Lung (tissue), 10 donors: Measurements from ENCODE around the gene ABCC6. TPM values are rescaled to one million over a fixed set of nuclear protein-coding genes. Genes with fewer than 3 reads are reported as not detected.
"Not testable (repeated sequence)": the region's sequence is repeated elsewhere in the genome, so short reads cannot be mapped to it uniquely, and the experiment has no call there.

Source experiments
- ATAC-seq: fragments of 200-7000 bp; cut with Tn5 transposase; one replicate; pipeline ENCODE4 v1.9.1; 2020; ENCODE audit warnings: moderate number of reproducible peaks; ENCODE audit not compliant: insufficient read depth, low FRiP score
- DNase-seq, 3 donors: peaks; one replicate each; pipeline ENCODE4 v3.0.0-alpha.2; 2013 to 2017
- H3K27ac ChIP-seq, 2 donors: one replicate each; pipeline ENCODE4 v1.5.1; 2013; ENCODE audit warnings: mild to moderate bottlenecking in 2 of 2, moderate library complexity in 2 of 2, control low read depth in 1 of 2, inconsistent platforms in 1 of 2, low read depth in 1 of 2, low read length in 1 of 2
- H3K27me3 ChIP-seq, 3 donors: one replicate each; pipeline ENCODE4 v1.5.1; 2013; ENCODE audit warnings: low read length in 2 of 3; ENCODE audit not compliant: control insufficient read depth in 3 of 3, insufficient read depth in 3 of 3
- H3K36me3 ChIP-seq, 4 donors: one replicate each; pipeline ENCODE4 v1.5.1; 2013; ENCODE audit warnings: low read length in 4 of 4, mild to moderate bottlenecking in 1 of 4, moderate library complexity in 1 of 4; ENCODE audit not compliant: control insufficient read depth in 4 of 4, insufficient read depth in 4 of 4
- H3K4me1 ChIP-seq, 5 donors: one replicate each; pipeline ENCODE4 v1.5.1; 2013; ENCODE audit warnings: low read length in 5 of 5, mild to moderate bottlenecking in 2 of 5, moderate library complexity in 1 of 5; ENCODE audit not compliant: control insufficient read depth in 5 of 5, insufficient read depth in 5 of 5
- H3K4me3 ChIP-seq: one replicate; pipeline ENCODE4 v1.5.1; 2013; ENCODE audit warnings: mild to moderate bottlenecking, control low read depth, moderate library complexity
- H3K9ac ChIP-seq, 2 donors: one replicate each; pipeline ENCODE4 v1.5.1; 2013; ENCODE audit warnings: low read length in 2 of 2, control low read depth in 1 of 2; ENCODE audit not compliant: insufficient read depth in 1 of 2
- H3K9me3 ChIP-seq, 4 donors: one replicate each; pipeline ENCODE4 v1.5.1; 2013; ENCODE audit warnings: low read length in 3 of 4, mild to moderate bottlenecking in 1 of 4, moderate library complexity in 1 of 4; ENCODE audit not compliant: control insufficient read depth in 4 of 4, insufficient read depth in 3 of 4
- WGBS, 2 donors: extraction: QIAGEN DNeasy Blood & Tissue Kit; methylation state at CpG; one replicate each; pipeline ENCODE4 v1.1.7; 2013; 5-methylcytosine and 5-hydroxymethylcytosine counted together
- polyA plus RNA-seq, 2 donors: library from polyadenylated mRNA; stranded (reverse); fragments of 200-250 nt; gene quantifications; one replicate each; pipeline ENCODE4 v1.2.1, GENCODE V29; 2013
- total RNA-seq, 2 donors: library from RNA; depleted of rRNA in 1 of 2; stranded (reverse); fragments of >200 nt in 1 of 2; gene quantifications; one replicate each; pipeline ENCODE4 v1.2.1, GENCODE V29; 2014 to 2021
- donor health status: Bipolar disorder and iron deficiency.
- donor health status: healthy.
- donor health status: DM: yes; HTN: yes; CAD: no.

Gene ABCC6
- total and polyA plus RNA-seq, 4 donors: 10.0 to 37.0 (median 23.9) TPM

- WGBS, 2 donors: 40% methylated on average over 1 of the region's 5 CpGs; no CpG with 5 or more reads in 1 of the 2 donors
- ATAC-seq: not testable (repeated sequence)
These were observed 4.5 kb downstream of the ABCC6 start for GRCh38 chr16:16218787-16219186.

GRCh38 chr16:16218349-16218748 is 4.9 kb downstream of the ABCC6 start:
- H3K36me3 ChIP-seq, H3K27ac ChIP-seq, H3K4me3 ChIP-seq, ATAC-seq, H3K27me3 ChIP-seq, DNase-seq, H3K4me1 ChIP-seq, H3K9ac ChIP-seq, H3K9me3 ChIP-seq: not testable (repeated sequence)
- WGBS, 2 donors: no CpG with 5 or more reads among the region's 5 CpGs

More at GRCh38 chr16:16218787-16219186, 4.5 kb downstream of the ABCC6 start:
- H3K36me3 ChIP-seq, H3K27ac ChIP-seq, H3K4me3 ChIP-seq, H3K9ac ChIP-seq, H3K9me3 ChIP-seq, H3K4me1 ChIP-seq, DNase-seq, H3K27me3 ChIP-seq: not testable (repeated sequence)

- not testable (repeated sequence) for H3K4me1 ChIP-seq, H3K27me3 ChIP-seq, H3K27ac ChIP-seq, H3K9ac ChIP-seq, H3K9me3 ChIP-seq, H3K36me3 ChIP-seq, H3K4me3 ChIP-seq
- ATAC-seq (peak; percentile 61), DNase-seq (peak in 1 of 3 donors; percentile 22)
- 10 to 34% methylated on average over 2 of the region's 4 CpGs for WGBS, 2 donors
These were observed 9.4 kb downstream of the ABCC6 start for GRCh38 chr16:16213863-16214293.

- H3K9ac ChIP-seq, H3K4me3 ChIP-seq, H3K4me1 ChIP-seq, H3K27me3 ChIP-seq, ATAC-seq, H3K9me3 ChIP-seq, DNase-seq, H3K27ac ChIP-seq, H3K36me3 ChIP-seq: not testable (repeated sequence)
- WGBS, 2 donors: 53 to 79% methylated on average over 1 of the region's 1 CpG
These were observed 11.9 kb downstream of the ABCC6 start for GRCh38 chr16:16211404-16211803.

GRCh38 chr16:16208461-16208860 is 14.8 kb downstream of the ABCC6 start:
- not testable (repeated sequence) for ATAC-seq, DNase-seq, H3K4me1 ChIP-seq, H3K9me3 ChIP-seq, H3K36me3 ChIP-seq, H3K9ac ChIP-seq, H3K27me3 ChIP-seq, H3K27ac ChIP-seq, H3K4me3 ChIP-seq
- 89% methylated on average over 11 to 12 of the region's 12 CpGs for WGBS, 2 donors

GRCh38 chr16:16207787-16208334 is 15.4 kb downstream of the ABCC6 start:
- not testable (repeated sequence) for H3K9ac ChIP-seq
- 57 to 75% methylated on average over 6 of the region's 6 CpGs for WGBS, 2 donors

GRCh38 chr16:16207097-16207786 is 16.1 kb downstream of the ABCC6 start:
- not testable (repeated sequence) for H3K36me3 ChIP-seq, H3K27me3 ChIP-seq, H3K27ac ChIP-seq, H3K4me1 ChIP-seq, ATAC-seq, H3K9me3 ChIP-seq, H3K4me3 ChIP-seq, DNase-seq, H3K9ac ChIP-seq
- WGBS, 2 donors: 27 to 53% methylated on average over 3 to 4 of the region's 4 CpGs

More at GRCh38 chr16:16207787-16208334, 15.4 kb downstream of the ABCC6 start:
- H3K27ac ChIP-seq, H3K27me3 ChIP-seq, H3K9me3 ChIP-seq, DNase-seq, ATAC-seq, H3K4me1 ChIP-seq, H3K4me3 ChIP-seq, H3K36me3 ChIP-seq: not testable (repeated sequence)

- not testable (repeated sequence) for H3K4me3 ChIP-seq, H3K27me3 ChIP-seq, H3K4me1 ChIP-seq, H3K9ac ChIP-seq, H3K36me3 ChIP-seq, H3K27ac ChIP-seq, DNase-seq, ATAC-seq, H3K9me3 ChIP-seq
- 90 to 91% methylated on average over 2 of the region's 2 CpGs for WGBS, 2 donors
These were observed 17.4 kb downstream of the ABCC6 start for GRCh38 chr16:16205864-16206263.
